ENCODE results near the gene PALB2. TPM values are rescaled to one million over a fixed set of nuclear protein-coding genes. Genes with fewer than 3 reads are reported as not detected.

PALB2 gene
- total and polyA plus RNA-seq, 2 of the 8 experiments (the other 6 are each of a cell fraction or from before 2014, with no cell fraction given) = 12.5 to 33.1 TPM

GRCh38 chr16:23640615-23640930 lies 537 bp downstream of the PALB2 start (continued):
- TF ChIP-seq TAF1 (IDR thresholded peaks at IDR 0.05; ENCODE audit: low read depth, low read length) (no peak), RBBP5 (IDR thresholded peaks at IDR 0.05; ENCODE audit: borderline replicate concordance, low read depth, low read length) (no peak), CBX5 (IDR thresholded peaks at IDR 0.05; ENCODE audit: low read depth, low read length) (no peak), EZH2 (IDR thresholded peaks at IDR 0.05; ENCODE audit: low read depth, low read length, severe bottlenecking) (no peak), SP1 (IDR thresholded peaks at IDR 0.05; ENCODE audit: low read depth, low read length) (no peak), POLR2AphosphoS5 (IDR thresholded peaks at IDR 0.05; ENCODE audit: low read depth, low read length) (no peak), GTF2F1 (IDR thresholded peaks at IDR 0.05; ENCODE audit: borderline replicate concordance, low read depth, low read length) (no peak), CEBPB (IDR thresholded peaks at IDR 0.05; ENCODE audit: low read depth, low read length) (no peak), POLR2A (IDR thresholded peaks at IDR 0.05; ENCODE audit: control extremely low read depth in 1 of 2, low read depth in 2 of 2, low read length in 2 of 2) (no peak; a peak in 1 of 3 replicates)

Measured in H1 (cell line).